GM21717 (cell line): ENCODE measurements around the gene CACNB2.

Experiments
- ATAC-seq: cut with Tn5 transposase; IDR thresholded peaks from one replicate; pipeline ENCODE4 v1.9.1; 2021; ENCODE audit warnings: mild to moderate bottlenecking, moderate library complexity; ENCODE audit not compliant: unreplicated experiment

CACNB2 gene

GRCh38 chr10:18224626-18225445 is 84.6 kb downstream of the CACNB2 start:
- ATAC-seq = no peak

GRCh38 chr10:18226336-18226735 is 86.1 kb downstream of the CACNB2 start:
- no peak for ATAC-seq

DNA sequence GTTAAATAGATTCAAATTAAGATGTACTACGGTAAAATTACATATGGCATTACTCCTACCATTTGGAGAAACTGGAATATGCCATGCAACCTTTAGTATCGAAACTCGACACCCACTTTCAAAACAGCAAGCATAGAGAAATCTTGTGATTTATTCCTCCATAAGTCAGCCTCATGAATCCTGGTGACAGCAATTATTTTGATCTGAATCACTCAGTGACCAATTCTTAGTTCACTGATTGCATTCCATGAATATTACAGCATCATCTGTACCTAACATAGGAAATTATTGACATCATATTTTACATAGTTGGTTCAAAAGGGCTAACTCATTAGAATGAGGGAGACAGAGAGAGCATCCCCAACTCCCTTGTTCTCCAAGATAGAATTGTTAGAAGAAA is 89.6 kb downstream of the CACNB2 start:
- no peak for ATAC-seq

DNA sequence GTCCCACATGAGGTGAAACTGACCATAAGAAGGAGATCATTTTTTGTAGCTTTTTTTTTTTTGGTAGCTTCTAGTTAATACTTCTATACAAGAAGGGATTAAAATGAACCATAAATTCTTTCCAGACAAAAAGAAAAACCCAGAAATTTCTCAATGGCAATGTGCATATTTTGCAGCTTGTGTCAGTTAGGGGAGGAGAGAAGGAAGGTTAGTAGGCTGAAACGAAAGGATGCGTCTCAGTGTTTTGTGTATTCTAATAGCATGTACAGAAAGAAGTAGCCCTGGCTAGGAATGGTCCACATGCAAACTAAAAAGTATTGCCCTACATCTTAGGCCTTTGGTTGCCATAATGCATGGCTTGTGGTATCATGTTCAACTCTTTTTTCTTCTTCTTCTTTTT is 90.6 kb downstream of the CACNB2 start:
- ATAC-seq = no peak

GRCh38 chr10:18231480-18231879 is 91.3 kb downstream of the CACNB2 start:
- ATAC-seq = no peak

GRCh38 chr10:18233775-18234174 is 93.6 kb downstream of the CACNB2 start:
- ATAC-seq = no peak

DNA sequence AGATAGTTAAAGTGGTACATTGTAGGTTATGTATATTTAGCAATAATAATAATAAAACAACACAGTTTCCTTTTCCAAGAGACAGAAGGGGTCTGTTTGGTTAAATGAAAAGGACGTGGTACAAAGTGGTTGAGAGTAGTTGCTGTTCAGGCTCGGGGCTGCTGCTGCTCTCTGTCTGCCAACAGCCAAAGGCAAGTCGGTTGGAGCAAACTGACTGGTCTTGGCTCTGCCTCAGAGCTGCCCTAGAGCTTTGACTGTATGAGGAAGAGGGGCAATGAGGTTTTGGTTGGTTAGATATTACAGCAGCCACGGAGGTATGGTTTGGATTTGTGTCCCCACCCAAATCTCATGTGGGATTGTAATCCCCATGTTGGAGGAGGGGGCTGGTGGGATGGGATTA is 95.3 kb downstream of the CACNB2 start:
- ATAC-seq = no peak

- no peak for ATAC-seq
Measured at GRCh38 chr10:18236756-18237155, 96.5 kb downstream of the CACNB2 start.

- no peak for ATAC-seq
Measured at GRCh38 chr10:18238870-18239485, 98.8 kb downstream of the CACNB2 start.

- no peak for ATAC-seq
Measured at GRCh38 chr10:18240185-18240882, 100.1 kb downstream of the CACNB2 start.

- no peak for ATAC-seq
Measured at GRCh38 chr10:18246967-18247366, 106.7 kb downstream of the CACNB2 start.

DNA sequence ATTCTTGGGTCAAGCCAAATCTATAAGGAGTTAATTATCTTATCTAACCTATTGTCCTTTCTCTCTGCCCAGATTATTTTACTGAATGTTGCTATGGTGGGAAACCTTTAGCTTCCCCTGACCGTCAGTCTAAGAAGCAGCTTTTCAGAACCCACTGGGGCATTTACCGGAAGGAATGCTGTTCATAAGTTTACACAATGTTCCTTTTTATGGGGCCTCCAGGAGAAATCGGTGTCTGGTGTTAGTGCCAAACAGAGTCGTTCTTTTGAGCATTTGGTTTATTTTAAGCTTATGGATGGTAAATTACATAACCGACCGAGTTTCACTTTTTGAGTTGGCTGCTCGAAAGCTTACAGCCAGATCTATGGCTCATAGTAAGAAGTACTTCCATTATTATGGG is 111.9 kb downstream of the CACNB2 start:
- ATAC-seq = no peak

DNA sequence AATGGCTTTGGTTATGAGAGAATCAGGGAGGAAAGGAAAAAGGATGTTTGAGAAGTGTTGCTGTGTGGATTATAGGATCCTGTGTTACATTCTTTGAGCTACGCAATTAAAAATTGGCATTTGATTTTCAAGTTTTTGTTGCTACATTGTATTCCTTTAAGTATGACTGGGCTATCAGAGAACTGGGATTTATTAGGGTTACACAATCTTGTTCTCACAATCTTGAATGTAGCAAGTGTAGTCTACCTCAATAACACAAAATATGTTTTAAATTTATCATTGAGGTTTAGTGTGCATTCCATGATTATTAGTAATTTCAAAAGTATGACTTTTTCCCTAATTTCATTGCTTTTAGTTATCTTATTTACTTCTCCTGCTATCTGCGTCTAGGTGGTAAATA is 113.9 kb downstream of the CACNB2 start:
- ATAC-seq = no peak

GRCh38 chr10:18254692-18255091 is 114.5 kb downstream of the CACNB2 start:
- ATAC-seq = no peak

DNA sequence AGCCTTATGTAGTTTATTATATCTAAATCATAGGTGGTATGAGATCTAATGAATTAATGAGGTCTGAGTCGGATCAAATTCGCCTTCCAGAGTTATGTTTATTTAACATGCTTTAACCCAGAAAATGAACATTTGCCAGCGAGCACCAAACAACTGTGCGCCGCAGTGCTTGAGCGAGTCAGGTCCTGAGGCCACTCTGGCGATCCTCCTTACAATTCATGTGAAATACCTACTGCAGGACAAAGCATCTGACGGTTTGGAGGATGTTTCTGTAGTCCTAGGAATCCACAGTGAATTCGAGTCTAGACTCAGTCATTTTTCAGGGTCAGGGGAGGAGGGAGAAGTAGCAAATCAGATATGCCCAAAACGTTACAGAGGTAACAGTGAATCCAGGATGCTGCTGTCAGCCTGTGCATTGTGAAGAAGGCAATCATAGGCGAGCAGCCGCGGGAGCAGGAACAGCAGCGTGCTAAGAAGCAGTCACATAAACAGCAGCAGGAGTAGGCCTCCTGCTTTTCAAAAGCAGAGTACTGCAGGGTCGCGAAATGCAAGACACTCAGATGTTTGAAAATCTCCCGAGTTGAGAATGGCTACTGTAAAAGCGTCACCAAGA is 120.2 kb downstream of the CACNB2 start:
- ATAC-seq = no peak

DNA sequence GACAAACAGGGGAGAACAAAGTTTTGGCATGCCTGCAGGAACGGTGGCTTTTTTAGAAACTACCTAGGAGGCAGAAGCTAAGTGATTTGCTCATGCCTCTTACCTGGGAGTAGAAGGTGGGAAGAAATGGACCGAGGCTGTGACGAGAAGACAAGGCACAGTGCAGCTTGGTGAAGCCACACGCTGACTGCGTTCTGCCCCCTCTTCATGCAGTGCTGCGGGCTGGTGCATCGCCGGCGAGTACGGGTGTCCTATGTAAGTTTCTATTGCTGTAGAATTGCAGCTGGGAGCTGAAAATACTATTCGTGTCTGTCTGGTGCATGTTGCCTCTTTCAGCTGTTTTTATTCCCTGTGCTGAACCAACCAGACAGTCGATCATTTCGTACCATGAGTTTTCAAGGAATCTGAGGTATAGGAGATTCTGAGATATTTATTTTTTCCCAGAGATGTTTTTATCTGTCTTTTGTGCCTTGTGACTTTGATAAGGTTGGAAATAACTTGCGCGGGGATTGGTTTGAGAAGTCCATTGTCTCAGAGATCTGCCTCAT is 120.9 kb downstream of the CACNB2 start:
- ATAC-seq = no peak

GRCh38 chr10:18261768-18262231 is 121.6 kb downstream of the CACNB2 start:
- no peak for ATAC-seq

GRCh38 chr10:18264466-18265050 is 124.3 kb downstream of the CACNB2 start:
- no peak for ATAC-seq

- ATAC-seq = no peak
Measured at GRCh38 chr10:18268005-18268404, 127.8 kb downstream of the CACNB2 start.

GRCh38 chr10:18271491-18271890 is 131.3 kb downstream of the CACNB2 start:
- no peak for ATAC-seq

GRCh38 chr10:18273039-18273438 is 132.8 kb downstream of the CACNB2 start:
- no peak for ATAC-seq
